ENCODE results near the gene AMELX. TPM values are rescaled to one million over a fixed set of nuclear protein-coding genes. Genes with fewer than 3 reads are reported as not detected.
A peak's percentile ranks its signal among the peaks of the same experiment; 100 is the strongest.

The AMELX gene
- total RNA-seq, 1 donor from 2014 or later: not detected

GRCh38 chrX:11311706-11312105 lies 18.5 kb downstream of the AMELX start:
- Histone ChIP-seq H3K36me3 (no peaks in the 10 kb centered on the region), H3K4me3 (no peak overlapping the region), H3K9me3 (no peaks in the 10 kb centered on the region), H3K27me3 (no peaks in the 10 kb centered on the region), H3K4me1 (no peaks in the 10 kb centered on the region), H3K27ac (no peak overlapping the region)
- no peak for TF ChIP-seq POLR2A (IDR thresholded peaks at IDR 0.05)
- no peak for TF ChIP-seq POLR2AphosphoS5 (IDR thresholded peaks at IDR 0.05; ENCODE audit: insufficient read depth in 1 of 2, low read depth in 1 of 2)
- no peak for TF ChIP-seq CTCF (IDR thresholded peaks at IDR 0.05)
- no peak for DNase-seq (ENCODE audit: extremely low spot score in 2 of 2)
- intact Hi-C loops (cut with DNase I): no loop called here

GRCh38 chrX:11319806-11320520 lies 26.8 kb downstream of the AMELX start:
- no peaks in the 10 kb centered on the region for H3K36me3 ChIP-seq
- intact Hi-C loops (cut with DNase I): no loop called here
- peak overlapping the region; percentile 10 for H3K27ac ChIP-seq
- no peaks in the 10 kb centered on the region for H3K27me3 ChIP-seq
- TF ChIP-seq POLR2AphosphoS5 (IDR thresholded peaks at IDR 0.05; ENCODE audit: insufficient read depth in 1 of 2, low read depth in 1 of 2) (no peak), POLR2A (IDR thresholded peaks at IDR 0.05) (no peak), CTCF (IDR thresholded peaks at IDR 0.05) (no peak)
- no peak for DNase-seq (ENCODE audit: extremely low spot score in 2 of 2)
- no peak overlapping the region for H3K4me3 ChIP-seq
- no peaks in the 10 kb centered on the region for H3K4me1 ChIP-seq
- no peaks in the 10 kb centered on the region for H3K9me3 ChIP-seq

- Histone ChIP-seq H3K27me3 (no peaks in the 10 kb centered on the region), H3K36me3 (no peaks in the 10 kb centered on the region), H3K9me3 (no peaks in the 10 kb centered on the region), H3K4me1 (no peaks in the 10 kb centered on the region), H3K27ac (no peak overlapping the region), H3K4me3 (no peak overlapping the region)
- DNase-seq (ENCODE audit: extremely low spot score in 2 of 2): no peak
- no peak for TF ChIP-seq POLR2AphosphoS5 (IDR thresholded peaks at IDR 0.05; ENCODE audit: insufficient read depth in 1 of 2, low read depth in 1 of 2)
- no peak for TF ChIP-seq CTCF (IDR thresholded peaks at IDR 0.05)
- TF ChIP-seq POLR2A (IDR thresholded peaks at IDR 0.05): no peak
- intact Hi-C loops (cut with DNase I): no loop called here
These were observed 28.8 kb downstream of the AMELX start for GRCh38 chrX:11321986-11322385.

- DNase-seq (ENCODE audit: extremely low spot score in 2 of 2): no peak
- Histone ChIP-seq H3K4me3 (no peak overlapping the region), H3K27me3 (no peaks in the 10 kb centered on the region), H3K36me3 (no peaks in the 10 kb centered on the region), H3K27ac (no peak overlapping the region), H3K9me3 (no peaks in the 10 kb centered on the region), H3K4me1 (no peaks in the 10 kb centered on the region)
- intact Hi-C loops (cut with DNase I): no loop called here
- TF ChIP-seq POLR2A (IDR thresholded peaks at IDR 0.05) (no peak), CTCF (IDR thresholded peaks at IDR 0.05) (no peak), POLR2AphosphoS5 (IDR thresholded peaks at IDR 0.05; ENCODE audit: insufficient read depth in 1 of 2, low read depth in 1 of 2) (no peak)
These were observed 34.9 kb downstream of the AMELX start for GRCh38 chrX:11328134-11328533.

GRCh38 chrX:11329021-11329420 lies 35.8 kb downstream of the AMELX start:
- no peak overlapping the region for H3K4me3 ChIP-seq
- H3K27me3 ChIP-seq: no peaks in the 10 kb centered on the region
- H3K27ac ChIP-seq: no peak overlapping the region
- H3K36me3 ChIP-seq: no peaks in the 10 kb centered on the region
- no peak for TF ChIP-seq POLR2A (IDR thresholded peaks at IDR 0.05)
- TF ChIP-seq CTCF (IDR thresholded peaks at IDR 0.05): no peak
- TF ChIP-seq POLR2AphosphoS5 (IDR thresholded peaks at IDR 0.05; ENCODE audit: insufficient read depth in 1 of 2, low read depth in 1 of 2): no peak
- no peaks in the 10 kb centered on the region for H3K4me1 ChIP-seq
- DNase-seq (ENCODE audit: extremely low spot score in 2 of 2): no peak
- intact Hi-C loops (cut with DNase I): no loop called here
- H3K9me3 ChIP-seq: no peaks in the 10 kb centered on the region
